ES-I3 (cell line): ENCODE results near the gene PIGQ.
A peak's percentile ranks its signal among the peaks of the same experiment; 100 is the strongest.
"Not testable (repeated sequence)": the region's sequence is repeated elsewhere in the genome, so short reads cannot be mapped to it uniquely, and the experiment has no call there.

Experiments used
- H3K36me3 ChIP-seq: 2 replicates; pipeline ENCODE4 v1.6.1; 2013; ENCODE audit warnings: mild to moderate bottlenecking, low read length, control low read depth, moderate library complexity; ENCODE audit not compliant: insufficient read depth
- H3K4me1 ChIP-seq: 2 replicates; pipeline ENCODE4 v1.6.1; 2013; ENCODE audit warnings: mild to moderate bottlenecking, control low read depth, low read length; ENCODE audit not compliant: insufficient read depth
- H3K9ac ChIP-seq: 2 replicates; pipeline ENCODE4 v1.6.1; 2013; ENCODE audit warnings: low read depth, mild to moderate bottlenecking, low read length, moderate library complexity
- H3K9me3 ChIP-seq: 2 replicates; pipeline ENCODE4 v1.6.1; 2013; ENCODE audit warnings: mild to moderate bottlenecking, low read length, moderate library complexity; ENCODE audit not compliant: control insufficient read depth, insufficient read depth

PIGQ gene

GRCh38 chr16:589658-590187 lies 20.0 kb downstream of the PIGQ start, which contains the start of gene RAB40C:
TSS of gene RAB40C (plus strand) at chr16:590066. CDS start at chr16:590292, 226 bp downstream.
- no peaks in the 10 kb centered on the region for H3K9me3 ChIP-seq
- H3K9ac ChIP-seq = peak within 1 kb of the TSS; percentile 99
- no peaks in the 10 kb centered on the region for H3K4me1 ChIP-seq
- no peaks in the 10 kb centered on the region; the same call in 1 of the 2 replicates for H3K36me3 ChIP-seq

DNA sequence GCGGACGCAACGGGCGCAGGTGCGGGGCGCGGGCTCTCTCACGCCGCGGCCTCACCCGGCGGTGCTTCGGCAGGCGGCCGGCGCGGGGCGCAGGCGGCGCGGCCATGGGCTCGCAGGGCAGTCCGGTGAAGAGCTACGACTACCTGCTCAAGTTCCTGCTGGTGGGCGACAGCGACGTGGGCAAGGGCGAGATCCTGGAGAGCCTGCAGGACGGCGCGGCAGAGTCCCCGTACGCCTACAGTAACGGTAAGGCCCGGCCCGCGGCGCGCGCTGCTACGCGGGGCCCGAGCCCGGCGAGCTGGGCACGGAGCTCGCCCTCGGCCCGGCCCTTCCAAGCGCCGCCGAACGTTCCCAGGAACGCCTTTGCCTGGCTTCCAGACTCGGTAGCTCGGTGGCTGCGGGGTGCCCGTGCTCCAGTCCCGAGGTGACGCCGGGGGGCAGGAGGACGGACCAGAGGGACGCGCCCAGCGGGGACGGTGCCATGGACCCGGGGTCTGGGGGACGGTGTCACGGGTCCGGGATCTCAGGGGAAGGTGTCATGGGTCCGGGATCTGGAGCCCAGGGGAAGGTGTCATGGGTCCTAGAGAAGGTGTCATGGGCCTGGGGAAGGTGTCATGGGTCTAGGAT lies 20.5 kb downstream of the PIGQ start:
- Histone ChIP-seq H3K4me1 (no peaks in the 10 kb centered on the region), H3K9me3 (no peaks in the 10 kb centered on the region), H3K9ac (peak overlapping the region; percentile 71), H3K36me3 (no peaks in the 10 kb centered on the region; the same call in 1 of the 2 replicates)

DNA sequence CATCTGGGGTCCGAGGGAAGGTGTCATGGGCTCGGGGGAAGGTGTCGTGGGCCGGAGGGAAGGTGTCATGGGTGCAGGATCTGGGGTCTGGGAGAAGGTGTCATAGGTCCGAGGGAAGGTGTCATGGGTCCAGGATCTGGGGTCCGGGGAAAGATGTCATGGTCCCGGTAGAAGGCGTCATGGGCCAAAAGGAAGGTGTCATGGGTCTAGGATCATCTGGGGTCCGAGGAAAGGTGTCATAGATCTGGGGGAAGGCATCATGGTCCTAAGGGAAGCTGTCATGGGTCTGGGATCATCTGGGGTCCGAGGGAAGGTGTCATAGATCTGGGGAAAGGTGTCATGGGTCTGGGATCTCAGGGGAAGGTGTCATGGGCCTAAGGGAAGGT lies 21.0 kb downstream of the PIGQ start:
- Histone ChIP-seq H3K36me3 (no peaks in the 10 kb centered on the region; the same call in 1 of the 2 replicates), H3K9ac (peak overlapping the region; percentile 71; the same call in 1 of the 2 replicates), H3K9me3 (no peaks in the 10 kb centered on the region), H3K4me1 (no peaks in the 10 kb centered on the region)

DNA sequence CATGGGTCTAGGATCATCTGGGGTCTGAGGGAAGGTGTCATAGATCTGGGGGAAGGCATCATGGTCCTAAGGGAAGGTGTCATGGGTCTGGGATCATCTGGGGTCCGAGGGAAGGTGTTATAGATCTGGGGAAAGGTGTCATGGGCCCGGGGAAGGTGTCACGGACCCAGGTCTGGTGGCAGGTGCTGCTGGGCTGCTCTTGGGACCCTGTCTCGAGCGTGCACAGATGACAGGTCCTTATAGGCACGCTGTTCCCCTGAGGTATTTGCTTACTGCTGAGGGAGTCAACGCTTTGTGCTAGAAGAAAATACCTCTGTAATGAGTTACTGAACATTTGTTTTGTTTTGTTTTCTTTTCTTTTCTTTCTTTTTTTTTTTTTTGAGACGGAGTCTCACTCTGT lies 21.5 kb downstream of the PIGQ start:
- no peak overlapping the region for H3K9ac ChIP-seq
- H3K9me3 ChIP-seq = no peaks in the 10 kb centered on the region
- H3K36me3 ChIP-seq = no peaks in the 10 kb centered on the region; the same call in 1 of the 2 replicates
- no peaks in the 10 kb centered on the region for H3K4me1 ChIP-seq

- Histone ChIP-seq H3K9ac (no peak overlapping the region), H3K36me3 (no peaks in the 10 kb centered on the region; the same call in 1 of the 2 replicates), H3K9me3 (no peaks in the 10 kb centered on the region), H3K4me1 (no peaks in the 10 kb centered on the region)
Observed at GRCh38 chr16:591892-592517, 22.2 kb downstream of the PIGQ start.

DNA sequence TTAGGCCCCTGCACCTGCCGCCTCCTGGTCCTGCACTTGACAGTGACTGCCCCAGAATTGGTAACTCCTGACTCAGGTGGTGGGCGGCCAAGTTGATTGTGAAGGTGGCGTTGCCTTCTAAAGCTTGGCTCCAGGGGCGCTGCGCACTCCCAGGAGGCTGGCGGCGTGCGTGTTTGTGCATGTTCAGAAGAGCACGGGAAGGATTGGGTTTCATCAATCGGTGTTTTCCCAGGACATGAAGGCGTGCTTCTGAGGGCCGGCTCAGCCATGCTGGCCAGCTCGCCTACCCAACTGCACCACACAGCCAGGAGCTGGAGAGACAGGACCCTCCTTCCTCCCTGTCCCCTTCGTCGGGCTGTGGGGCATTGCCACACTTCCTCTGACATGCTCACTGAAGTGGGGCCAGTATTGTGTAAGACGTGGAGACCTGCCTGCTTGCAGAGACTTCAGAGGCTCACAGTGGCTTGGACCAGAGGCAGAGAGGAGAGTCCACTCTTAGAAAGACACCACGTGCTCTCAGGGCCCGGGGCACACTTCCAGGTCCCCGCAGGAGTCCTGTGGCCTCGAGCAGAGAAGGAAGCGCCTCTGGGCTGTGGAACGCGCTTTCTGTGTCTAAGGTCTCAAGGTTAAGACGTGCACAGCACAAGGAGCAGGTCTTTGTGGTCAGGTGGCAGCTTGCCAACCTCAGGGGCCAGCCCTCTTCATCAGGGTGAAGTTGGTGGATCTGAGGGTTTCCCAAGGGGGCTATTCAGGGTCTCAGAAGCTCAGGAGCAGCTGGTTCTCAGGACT lies 22.9 kb downstream of the PIGQ start:
- H3K9me3 ChIP-seq = no peaks in the 10 kb centered on the region
- no peaks in the 10 kb centered on the region for H3K4me1 ChIP-seq
- H3K9ac ChIP-seq = no peak overlapping the region

GRCh38 chr16:593406-593805 lies 23.6 kb downstream of the PIGQ start:
- Histone ChIP-seq H3K9ac (no peak overlapping the region), H3K4me1 (no peaks in the 10 kb centered on the region), H3K9me3 (no peaks in the 10 kb centered on the region), H3K36me3 (no peaks in the 10 kb centered on the region)

More for the DNA sequence above, 22.9 kb downstream of the PIGQ start:
- no peaks in the 10 kb centered on the region; the same call in 1 of the 2 replicates for H3K36me3 ChIP-seq

DNA sequence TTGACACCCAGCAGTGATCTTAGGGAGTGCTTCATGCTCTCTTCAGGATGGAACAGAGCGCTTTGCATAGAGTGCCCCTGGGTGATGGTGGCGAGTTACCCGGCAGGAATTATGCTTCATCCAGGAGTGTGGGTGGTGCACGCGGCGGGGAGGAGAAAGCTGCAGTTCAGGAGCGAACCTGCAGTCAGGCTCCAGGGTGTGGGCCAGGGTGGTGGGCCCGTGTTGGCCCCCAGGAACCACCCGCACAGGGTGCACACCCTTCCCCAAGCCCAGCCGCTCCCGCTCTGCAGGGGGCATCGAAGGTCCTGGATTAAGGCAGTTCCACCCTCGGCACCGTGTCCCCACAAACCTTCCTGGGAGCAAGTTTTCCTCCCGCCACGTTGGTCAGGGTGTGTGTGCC lies 24.0 kb downstream of the PIGQ start:
- Histone ChIP-seq H3K9me3 (no peaks in the 10 kb centered on the region), H3K36me3 (no peaks in the 10 kb centered on the region), H3K9ac (no peak overlapping the region), H3K4me1 (no peaks in the 10 kb centered on the region)

- H3K36me3 ChIP-seq = no peaks in the 10 kb centered on the region
- no peak overlapping the region for H3K9ac ChIP-seq
- H3K9me3 ChIP-seq = no peaks in the 10 kb centered on the region
- H3K4me1 ChIP-seq = no peaks in the 10 kb centered on the region
Observed at GRCh38 chr16:595094-595528, 25.3 kb downstream of the PIGQ start.

DNA sequence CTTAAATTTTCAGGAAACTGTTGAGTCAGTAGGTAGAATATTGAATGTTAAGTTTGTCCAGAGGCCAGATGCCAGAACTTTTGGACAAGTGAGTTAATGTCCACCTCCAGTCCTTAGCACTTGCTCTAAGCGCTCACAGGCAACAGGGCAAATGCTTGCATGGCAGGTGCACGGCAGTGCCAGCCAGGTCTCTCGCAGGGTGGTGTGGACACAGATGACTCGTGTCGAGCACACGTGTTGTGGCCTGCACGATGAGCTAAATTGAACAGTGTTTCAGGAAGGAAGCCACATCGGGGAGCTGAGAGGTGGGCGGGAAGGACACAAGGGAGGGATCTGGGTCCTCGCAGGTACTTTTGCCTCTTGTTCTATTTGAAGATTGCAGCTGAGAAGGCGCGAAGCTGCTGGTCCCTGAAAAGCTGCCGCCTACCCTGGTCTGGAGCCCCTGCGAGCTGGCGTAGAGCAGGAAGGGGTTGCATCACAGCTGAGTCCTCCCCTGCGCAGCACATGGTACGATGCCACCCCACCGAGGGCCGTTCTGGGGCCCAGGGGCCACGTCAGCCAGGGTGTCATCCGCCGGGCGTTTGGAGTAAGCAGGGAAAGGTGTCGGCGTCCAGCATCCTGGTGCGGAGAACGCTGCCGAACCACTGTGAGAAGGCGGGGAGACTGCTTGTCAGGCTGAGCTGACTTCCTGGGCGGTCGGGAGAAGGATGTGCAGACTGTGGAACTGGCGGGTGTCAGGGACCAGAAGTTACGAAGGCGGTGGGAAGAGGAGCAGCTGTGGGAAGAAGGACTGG lies 26.4 kb downstream of the PIGQ start:
- H3K9me3 ChIP-seq = no peaks in the 10 kb centered on the region
- H3K4me1 ChIP-seq = no peaks in the 10 kb centered on the region
- H3K9ac ChIP-seq = no peak overlapping the region
- no peaks in the 10 kb centered on the region for H3K36me3 ChIP-seq

DNA sequence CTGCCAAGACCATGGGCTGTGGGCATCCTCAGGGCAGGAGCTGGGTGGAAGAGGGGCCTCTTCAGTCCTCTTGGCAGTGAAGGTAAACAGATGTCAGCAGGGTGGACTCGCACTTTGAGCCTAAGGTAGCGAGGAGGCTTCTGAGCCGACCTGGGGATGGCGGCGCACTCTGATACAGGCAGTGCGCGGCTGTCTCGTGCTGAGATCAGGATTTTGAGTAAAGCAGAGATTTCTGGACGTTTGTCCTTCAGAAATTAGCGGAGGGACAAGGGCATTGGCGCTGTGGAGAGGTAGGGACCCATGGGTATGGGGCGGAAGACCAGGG lies 26.9 kb downstream of the PIGQ start:
- H3K36me3 ChIP-seq = no peaks in the 10 kb centered on the region
- no peaks in the 10 kb centered on the region for H3K9me3 ChIP-seq
- H3K9ac ChIP-seq = no peak overlapping the region
- no peaks in the 10 kb centered on the region for H3K4me1 ChIP-seq

GRCh38 chr16:597655-598054 lies 27.9 kb downstream of the PIGQ start:
- H3K36me3 ChIP-seq, H3K9ac ChIP-seq, H3K9me3 ChIP-seq, H3K4me1 ChIP-seq: not testable (repeated sequence)

GRCh38 chr16:598823-599739 lies 29.3 kb downstream of the PIGQ start:
- Histone ChIP-seq H3K9ac (no peak overlapping the region), H3K9me3 (no peaks in the 10 kb centered on the region)

More at GRCh38 chr16:598823-599739, 29.3 kb downstream of the PIGQ start:
- no peaks in the 10 kb centered on the region for H3K4me1 ChIP-seq
- H3K36me3 ChIP-seq = no peaks in the 10 kb centered on the region
